Gastroesophageal sphincter (tissue), 4 donors: Measurements from ENCODE around the gene FAM163A. TPM values are rescaled to one million over a fixed set of nuclear protein-coding genes. Genes with fewer than 3 reads are reported as not detected.

Experiments used
- ATAC-seq: fragments of 150-250 bp; one replicate; pipeline ENCODE4 v1.9.1; 2016; ENCODE audit warnings: mild to moderate bottlenecking, moderate library complexity
- H3K27ac ChIP-seq, 4 donors: fragments of 200-600 bp; sonication (generic) in 3 of 4; 1 replicate in 3 of 4; 2 replicates in 1 of 4; pipeline ENCODE4 v1.5.1; 2016 to 2019
- H3K27me3 ChIP-seq: fragments of 200-600 bp; sonication (generic); one replicate; pipeline ENCODE4 v1.5.1; 2019
- H3K36me3 ChIP-seq, 2 donors: fragments of 200-600 bp; sonication (generic); one replicate each; pipeline ENCODE4 v1.5.1; 2019; ENCODE audit warnings: control low read depth in 1 of 2
- H3K4me1 ChIP-seq, 3 donors: fragments of 200-600 bp; sonication (generic); 1 replicate in 2 of 3; 2 replicates in 1 of 3; pipeline ENCODE4 v1.5.1; 2016 to 2019; ENCODE audit warnings: control low read depth in 2 of 3
- H3K4me3 ChIP-seq, 2 donors: fragments of 200-600 bp; sonication (generic); one replicate each; pipeline ENCODE4 v1.5.1; 2019; ENCODE audit warnings: mild to moderate bottlenecking in 1 of 2, moderate library complexity in 1 of 2
- H3K9me3 ChIP-seq, 3 donors: fragments of 200-600 bp; sonication (generic); one replicate each; pipeline ENCODE4 v1.5.1; 2017 to 2019; ENCODE audit warnings: control low read depth in 2 of 3
- EP300 ChIP-seq: sonication (generic); formaldehyde crosslinking; IDR thresholded peaks from one replicate; pipeline ENCODE4 v1.6.1; 2017; ENCODE audit warnings: antibody characterized with exemption, mild to moderate bottlenecking
- POLR2A ChIP-seq, 2 donors: fragments of 450-650 bp; IDR thresholded peaks; one replicate each; pipeline ENCODE4 v1.6.1; 2017; ENCODE audit warnings: antibody characterized with exemption in 2 of 2, mild to moderate bottlenecking in 2 of 2, moderate library complexity in 1 of 2
- POLR2AphosphoS5 ChIP-seq: sonication (generic); formaldehyde crosslinking; IDR thresholded peaks from one replicate; pipeline ENCODE4 v1.6.1; 2017; ENCODE audit warnings: antibody characterized with exemption
- WGBS, 2 donors: methylation state at CpG; one replicate each; pipeline ENCODE4 v1.1.5; 2018; ENCODE audit warnings: low coverage in 1 of 2; 5-methylcytosine and 5-hydroxymethylcytosine counted together
- total RNA-seq, 4 donors: library from RNA; depleted of rRNA; stranded (reverse); fragments of >200 nt; gene quantifications; one replicate each; pipeline ENCODE4 v1.1.0, GENCODE V29; 2016
- TF ChIP-seq, protein P1 (sequence below), 4 experiments: fragments of 200-600 bp in 2 of 4; fragments of 450-650 bp in 2 of 4; sonication (generic) in 1 of 4; IDR thresholded peaks; one replicate each; pipeline ENCODE4 v1.5.1; 2017 to 2019; ENCODE audit warnings: antibody characterized with exemption in 4 of 4, mild to moderate bottlenecking in 2 of 4, moderate library complexity in 2 of 4

The FAM163A gene
- total RNA-seq, 4 donors from 2014 or later: 0.19 to 0.67 TPM; not detected in 2

DNA sequence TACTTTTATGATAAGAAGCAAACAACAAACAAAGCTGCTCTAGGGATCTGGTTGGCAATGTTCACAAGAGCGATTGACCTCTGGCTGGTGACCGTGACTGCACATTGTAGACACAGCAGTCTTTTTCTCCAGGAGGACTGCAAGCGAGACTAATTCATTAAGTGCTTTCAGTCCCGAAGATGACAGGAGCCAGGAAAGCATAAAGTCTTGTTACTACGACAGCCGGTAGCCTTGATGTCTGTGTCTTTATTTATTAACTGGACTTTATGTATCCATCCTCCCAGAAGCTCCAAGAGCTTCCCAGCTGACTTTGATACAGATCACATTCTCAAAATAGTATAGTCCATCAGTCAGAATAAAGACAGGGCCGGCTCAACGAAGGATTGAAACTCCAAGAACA is 18.2 kb downstream of the FAM163A start:
- H3K36me3 ChIP-seq: no peaks in the 10 kb centered on the region
- TF ChIP-seq POLR2A (IDR thresholded peaks at IDR 0.05): no peak
- TF ChIP-seq, protein P1, sequence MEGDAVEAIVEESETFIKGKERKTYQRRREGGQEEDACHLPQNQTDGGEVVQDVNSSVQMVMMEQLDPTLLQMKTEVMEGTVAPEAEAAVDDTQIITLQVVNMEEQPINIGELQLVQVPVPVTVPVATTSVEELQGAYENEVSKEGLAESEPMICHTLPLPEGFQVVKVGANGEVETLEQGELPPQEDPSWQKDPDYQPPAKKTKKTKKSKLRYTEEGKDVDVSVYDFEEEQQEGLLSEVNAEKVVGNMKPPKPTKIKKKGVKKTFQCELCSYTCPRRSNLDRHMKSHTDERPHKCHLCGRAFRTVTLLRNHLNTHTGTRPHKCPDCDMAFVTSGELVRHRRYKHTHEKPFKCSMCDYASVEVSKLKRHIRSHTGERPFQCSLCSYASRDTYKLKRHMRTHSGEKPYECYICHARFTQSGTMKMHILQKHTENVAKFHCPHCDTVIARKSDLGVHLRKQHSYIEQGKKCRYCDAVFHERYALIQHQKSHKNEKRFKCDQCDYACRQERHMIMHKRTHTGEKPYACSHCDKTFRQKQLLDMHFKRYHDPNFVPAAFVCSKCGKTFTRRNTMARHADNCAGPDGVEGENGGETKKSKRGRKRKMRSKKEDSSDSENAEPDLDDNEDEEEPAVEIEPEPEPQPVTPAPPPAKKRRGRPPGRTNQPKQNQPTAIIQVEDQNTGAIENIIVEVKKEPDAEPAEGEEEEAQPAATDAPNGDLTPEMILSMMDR (IDR thresholded peaks at IDR 0.05): no peak
- TF ChIP-seq EP300: no peak
- no peak for TF ChIP-seq POLR2AphosphoS5
- no peak for ATAC-seq
- no peaks in the 10 kb centered on the region for H3K9me3 ChIP-seq
- H3K27ac ChIP-seq: no peak overlapping the region
- 39 to 49% methylated on average over 6 to 8 of the region's 8 CpGs for WGBS, 2 donors
- H3K27me3 ChIP-seq: no peaks in the 10 kb centered on the region
- no peak overlapping the region for H3K4me3 ChIP-seq
- no peaks in the 10 kb centered on the region for H3K4me1 ChIP-seq

DNA sequence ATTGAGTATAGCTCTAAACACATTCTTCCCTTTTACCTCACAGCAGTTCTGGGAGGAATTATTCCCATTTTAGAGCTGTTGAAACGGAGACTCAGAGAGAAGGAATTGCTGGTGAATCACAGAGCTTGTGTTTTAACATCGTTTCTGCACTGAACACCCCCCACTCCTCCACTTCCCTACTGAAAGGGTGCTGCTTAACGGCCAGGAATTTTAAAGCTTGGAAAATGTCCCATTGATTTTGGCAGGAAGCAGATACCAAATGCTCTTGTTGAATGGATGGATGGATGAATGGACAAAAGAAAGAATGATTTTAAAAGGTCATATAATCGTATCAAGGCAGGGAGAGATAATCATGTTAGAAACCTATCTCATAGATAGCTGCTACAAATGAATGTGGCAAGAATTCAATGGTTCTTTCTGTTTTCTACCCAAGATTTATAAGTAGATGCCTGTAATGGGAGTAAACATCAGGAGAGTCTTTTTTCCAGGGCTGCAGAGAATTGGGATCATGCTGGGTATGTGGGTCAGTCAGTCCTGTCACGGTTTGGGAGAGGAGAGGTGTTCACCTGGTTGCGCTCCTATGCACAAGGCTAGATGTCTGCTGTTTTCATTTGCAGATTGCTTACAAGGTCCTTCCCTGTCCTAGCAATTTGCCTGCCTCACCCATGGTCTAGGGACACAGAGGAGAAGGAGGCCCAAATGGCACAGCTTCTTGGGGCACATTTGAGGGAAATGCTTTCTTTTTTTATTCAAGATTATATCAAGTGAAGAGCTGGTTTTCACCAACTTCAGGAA is 19.0 kb downstream of the FAM163A start:
- H3K9me3 ChIP-seq: no peaks in the 10 kb centered on the region
- H3K4me3 ChIP-seq: no peak overlapping the region
- no peaks in the 10 kb centered on the region for H3K36me3 ChIP-seq
- 28 to 43% methylated on average over 3 to 6 of the region's 6 CpGs for WGBS, 2 donors
- H3K4me1 ChIP-seq: no peaks in the 10 kb centered on the region
- TF ChIP-seq POLR2A (IDR thresholded peaks at IDR 0.05) (no peak), POLR2AphosphoS5 (no peak), EP300 (no peak)
- TF ChIP-seq, protein P1 (IDR thresholded peaks at IDR 0.05): no peak
- H3K27me3 ChIP-seq: no peaks in the 10 kb centered on the region
- no peak for ATAC-seq
- no peak overlapping the region for H3K27ac ChIP-seq

DNA sequence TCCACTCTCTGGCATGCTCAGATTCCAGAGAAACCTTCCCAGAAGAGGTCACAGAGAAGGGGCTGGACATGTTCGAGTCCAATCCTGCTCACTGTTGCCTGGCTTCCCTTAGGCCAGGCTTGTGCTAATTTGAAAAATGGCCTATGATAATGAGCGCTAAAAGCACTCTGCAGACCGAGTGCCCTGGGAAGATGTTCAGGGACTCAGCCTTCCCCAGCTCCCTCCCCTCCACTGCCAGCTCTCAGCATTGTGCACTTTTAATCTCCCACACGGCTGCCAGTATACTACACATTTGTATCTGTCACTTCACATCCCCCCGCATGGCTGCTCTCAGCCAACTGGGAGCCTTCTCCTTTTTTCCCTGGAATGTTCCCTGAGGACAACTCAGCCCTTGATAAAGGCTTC is 24.1 kb downstream of the FAM163A start:
- no peak for TF ChIP-seq EP300
- TF ChIP-seq, protein P1 (IDR thresholded peaks at IDR 0.05): no peak
- no peak for ATAC-seq
- no peaks in the 10 kb centered on the region for H3K4me1 ChIP-seq
- peaks cover 0 to 15% (median 0%) of the 10 kb centered on the region in 3 donors for H3K9me3 ChIP-seq
- no peaks in the 10 kb centered on the region for H3K36me3 ChIP-seq
- 50 to 51% methylated on average over 3 to 5 of the region's 5 CpGs for WGBS, 2 donors
- peaks cover 4% of the 10 kb centered on the region for H3K27me3 ChIP-seq
- no peak overlapping the region for H3K27ac ChIP-seq
- no peak overlapping the region for H3K4me3 ChIP-seq

DNA sequence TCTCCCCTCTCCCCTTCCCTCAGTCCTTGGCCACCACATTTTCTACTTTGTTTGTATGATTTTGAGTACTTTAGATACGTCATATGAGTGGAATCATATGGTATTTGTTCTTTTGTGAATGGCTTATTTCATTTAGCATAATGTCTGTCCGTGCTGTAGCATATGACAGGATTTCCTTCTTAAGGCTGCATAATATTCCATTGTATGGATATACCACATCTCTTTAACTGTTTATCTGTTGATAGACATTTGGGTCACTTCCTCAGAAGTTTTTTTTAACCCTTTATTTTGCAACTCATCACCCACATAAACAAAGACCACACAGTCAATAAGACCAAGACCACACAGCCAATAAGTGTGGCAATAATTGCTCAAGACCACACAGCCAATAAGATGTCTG is 24.9 kb downstream of the FAM163A start:
- TF ChIP-seq POLR2AphosphoS5: no peak
- Histone ChIP-seq H3K36me3 (no peaks in the 10 kb centered on the region), H3K4me1 (no peaks in the 10 kb centered on the region), H3K4me3 (no peak overlapping the region), H3K27ac (no peak overlapping the region), H3K27me3 (peaks cover 4% of the 10 kb centered on the region), H3K9me3 (peaks cover 0 to 22% (median 0%) of the 10 kb centered on the region in 3 donors)
- no peak for ATAC-seq
- WGBS, 2 donors: 85 to 96% methylated on average over 2 of the region's 2 CpGs

DNA sequence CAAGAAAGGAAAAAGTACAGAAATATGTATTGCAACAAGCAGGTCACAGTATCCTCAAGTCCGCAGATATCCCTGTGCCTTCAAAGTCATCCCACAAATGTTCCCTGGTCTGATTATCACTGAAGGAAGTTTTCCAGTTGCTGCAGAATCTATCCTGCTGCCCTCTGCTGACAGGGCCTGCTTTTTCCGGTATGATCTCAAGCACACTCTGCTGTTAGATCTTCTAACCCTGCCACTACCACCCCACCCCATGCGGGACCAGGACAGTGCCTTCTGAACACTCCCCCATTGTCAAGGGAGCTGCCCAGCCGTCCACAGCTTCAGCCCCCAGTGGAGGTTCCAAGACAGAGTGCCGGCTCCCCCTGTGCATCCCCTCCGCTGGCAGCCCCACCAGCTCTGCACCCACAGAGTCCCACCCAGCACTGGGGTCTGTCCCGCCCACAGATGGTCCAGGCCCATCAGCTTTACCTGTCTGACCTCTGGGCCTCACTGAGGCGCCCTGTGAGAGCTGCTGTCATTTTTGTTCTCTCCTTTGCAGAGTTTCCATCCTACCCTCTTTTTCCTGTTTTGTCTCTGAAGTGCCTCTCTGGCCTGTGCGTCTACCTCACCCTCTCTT is 27.9 kb downstream of the FAM163A start:
- WGBS, 2 donors: 74 to 93% methylated on average over 7 to 9 of the region's 9 CpGs
- H3K36me3 ChIP-seq: no peaks in the 10 kb centered on the region
- H3K27me3 ChIP-seq: peaks cover 4% of the 10 kb centered on the region
- TF ChIP-seq, protein P1 (IDR thresholded peaks at IDR 0.05): no peak
- no peak for TF ChIP-seq EP300
- TF ChIP-seq POLR2A (IDR thresholded peaks at IDR 0.05): no peak
- no peak for TF ChIP-seq POLR2AphosphoS5
- H3K27ac ChIP-seq: no peak overlapping the region
- peaks cover 0 to 22% (median 0%) of the 10 kb centered on the region in 3 donors for H3K9me3 ChIP-seq
- H3K4me1 ChIP-seq: no peaks in the 10 kb centered on the region
- no peak overlapping the region for H3K4me3 ChIP-seq
- no peak for ATAC-seq
